Gastroesophageal sphincter (tissue), 3 donors: ENCODE measurements around the gene PPP1R12C.

Source experiments
- CTCF ChIP-seq, 4 experiments: fragments of 200-600 bp in 2 of 4; fragments of 450-650 bp in 2 of 4; sonication (generic) in 1 of 4; IDR thresholded peaks; one replicate each; pipeline ENCODE4 v1.5.1; 2017 to 2019; ENCODE audit warnings: antibody characterized with exemption in 4 of 4, mild to moderate bottlenecking in 2 of 4, moderate library complexity in 2 of 4
- EP300 ChIP-seq: sonication (generic); formaldehyde crosslinking; IDR thresholded peaks from one replicate; pipeline ENCODE4 v1.6.1; 2017; ENCODE audit warnings: antibody characterized with exemption, mild to moderate bottlenecking
- POLR2A ChIP-seq, 2 donors: fragments of 450-650 bp; IDR thresholded peaks; one replicate each; pipeline ENCODE4 v1.6.1; 2017; ENCODE audit warnings: antibody characterized with exemption in 2 of 2, mild to moderate bottlenecking in 2 of 2, moderate library complexity in 1 of 2

DNA sequence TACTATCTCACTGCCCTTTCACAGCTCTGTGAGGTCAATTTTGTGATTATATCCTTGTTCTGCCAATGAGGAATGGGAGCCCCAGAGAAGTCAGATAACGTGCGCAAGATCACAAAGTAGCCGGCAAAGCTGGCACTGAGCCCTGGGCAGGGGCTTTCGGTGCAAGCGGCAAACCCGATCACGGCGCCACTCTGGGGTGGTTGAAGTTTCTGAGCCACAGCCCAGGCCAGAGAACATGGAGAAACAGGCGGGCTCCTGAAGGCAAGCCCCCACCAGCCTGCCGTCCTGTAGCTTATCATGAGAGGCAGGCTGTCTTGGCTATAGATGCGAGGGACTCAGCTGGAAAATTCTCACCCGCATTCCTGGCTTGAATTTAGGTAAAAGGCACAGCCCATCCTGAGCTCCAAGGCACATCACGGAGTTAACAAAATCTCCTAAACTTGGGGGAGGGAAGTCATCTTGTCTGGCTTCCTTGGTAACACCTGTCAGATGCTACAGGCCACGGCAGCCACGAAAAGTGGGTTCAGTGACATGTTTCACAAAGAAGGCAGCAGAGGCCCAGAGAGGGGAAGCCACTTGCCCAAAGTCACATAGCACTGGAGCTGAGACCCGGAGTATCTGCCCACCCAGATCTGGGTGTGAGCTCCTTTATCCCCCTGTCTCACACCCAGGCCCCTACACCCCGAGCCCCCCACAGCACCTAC lies 19.1 kb upstream of the PPP1R12C start:
- TF ChIP-seq CTCF (IDR thresholded peaks at IDR 0.05) = no peak
- no peak for TF ChIP-seq POLR2A (IDR thresholded peaks at IDR 0.05)
- TF ChIP-seq EP300 = no peak
